ENCODE measurements around the gene STAC. TPM values are rescaled to one million over a fixed set of nuclear protein-coding genes. Genes with fewer than 3 reads are reported as not detected.

The STAC gene
- total and polyA plus RNA-seq, 4 donors, result 0.21 to 0.56 (median 0.39) TPM

DNA sequence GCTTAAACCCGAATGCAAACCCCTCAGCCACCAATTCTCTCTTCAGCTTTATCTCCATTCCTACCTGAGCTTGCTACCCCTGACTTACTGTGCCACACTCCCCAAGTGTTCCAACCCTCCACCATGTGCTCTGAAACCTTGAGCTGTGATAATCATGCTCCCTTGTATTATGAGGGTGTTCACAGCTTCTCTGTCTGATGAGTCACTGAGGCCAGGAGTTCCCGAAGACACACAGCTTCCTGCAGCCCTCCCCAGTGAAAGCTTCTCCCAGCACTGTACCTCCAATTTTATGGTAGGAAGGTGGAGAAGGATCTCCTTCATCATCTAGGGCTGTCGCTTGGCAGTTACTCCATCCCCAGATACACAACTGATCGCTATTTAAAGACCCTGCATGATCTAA lies 24.9 kb downstream of the STAC start:
- no peak for TF ChIP-seq RAD21 (IDR thresholded peaks at IDR 0.05)
- TF ChIP-seq FOXA2 (IDR thresholded peaks at IDR 0.05), result no peak
- no peak for TF ChIP-seq YY1 (IDR thresholded peaks at IDR 0.05)
- TF ChIP-seq, protein P1, sequence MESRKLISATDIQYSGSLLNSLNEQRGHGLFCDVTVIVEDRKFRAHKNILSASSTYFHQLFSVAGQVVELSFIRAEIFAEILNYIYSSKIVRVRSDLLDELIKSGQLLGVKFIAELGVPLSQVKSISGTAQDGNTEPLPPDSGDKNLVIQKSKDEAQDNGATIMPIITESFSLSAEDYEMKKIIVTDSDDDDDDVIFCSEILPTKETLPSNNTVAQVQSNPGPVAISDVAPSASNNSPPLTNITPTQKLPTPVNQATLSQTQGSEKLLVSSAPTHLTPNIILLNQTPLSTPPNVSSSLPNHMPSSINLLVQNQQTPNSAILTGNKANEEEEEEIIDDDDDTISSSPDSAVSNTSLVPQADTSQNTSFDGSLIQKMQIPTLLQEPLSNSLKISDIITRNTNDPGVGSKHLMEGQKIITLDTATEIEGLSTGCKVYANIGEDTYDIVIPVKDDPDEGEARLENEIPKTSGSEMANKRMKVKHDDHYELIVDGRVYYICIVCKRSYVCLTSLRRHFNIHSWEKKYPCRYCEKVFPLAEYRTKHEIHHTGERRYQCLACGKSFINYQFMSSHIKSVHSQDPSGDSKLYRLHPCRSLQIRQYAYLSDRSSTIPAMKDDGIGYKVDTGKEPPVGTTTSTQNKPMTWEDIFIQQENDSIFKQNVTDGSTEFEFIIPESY (IDR thresholded peaks at IDR 0.05), result no peak
- TF ChIP-seq, protein P2, sequence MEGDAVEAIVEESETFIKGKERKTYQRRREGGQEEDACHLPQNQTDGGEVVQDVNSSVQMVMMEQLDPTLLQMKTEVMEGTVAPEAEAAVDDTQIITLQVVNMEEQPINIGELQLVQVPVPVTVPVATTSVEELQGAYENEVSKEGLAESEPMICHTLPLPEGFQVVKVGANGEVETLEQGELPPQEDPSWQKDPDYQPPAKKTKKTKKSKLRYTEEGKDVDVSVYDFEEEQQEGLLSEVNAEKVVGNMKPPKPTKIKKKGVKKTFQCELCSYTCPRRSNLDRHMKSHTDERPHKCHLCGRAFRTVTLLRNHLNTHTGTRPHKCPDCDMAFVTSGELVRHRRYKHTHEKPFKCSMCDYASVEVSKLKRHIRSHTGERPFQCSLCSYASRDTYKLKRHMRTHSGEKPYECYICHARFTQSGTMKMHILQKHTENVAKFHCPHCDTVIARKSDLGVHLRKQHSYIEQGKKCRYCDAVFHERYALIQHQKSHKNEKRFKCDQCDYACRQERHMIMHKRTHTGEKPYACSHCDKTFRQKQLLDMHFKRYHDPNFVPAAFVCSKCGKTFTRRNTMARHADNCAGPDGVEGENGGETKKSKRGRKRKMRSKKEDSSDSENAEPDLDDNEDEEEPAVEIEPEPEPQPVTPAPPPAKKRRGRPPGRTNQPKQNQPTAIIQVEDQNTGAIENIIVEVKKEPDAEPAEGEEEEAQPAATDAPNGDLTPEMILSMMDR (IDR thresholded peaks at IDR 0.05; ENCODE audit: low read depth, low read length, missing input control), result no peak
- TF ChIP-seq HNF4G (IDR thresholded peaks at IDR 0.05), result no peak
- no peak for TF ChIP-seq TAF1 (conservative IDR thresholded peaks at IDR 0.05)
- TF ChIP-seq, protein P3, sequence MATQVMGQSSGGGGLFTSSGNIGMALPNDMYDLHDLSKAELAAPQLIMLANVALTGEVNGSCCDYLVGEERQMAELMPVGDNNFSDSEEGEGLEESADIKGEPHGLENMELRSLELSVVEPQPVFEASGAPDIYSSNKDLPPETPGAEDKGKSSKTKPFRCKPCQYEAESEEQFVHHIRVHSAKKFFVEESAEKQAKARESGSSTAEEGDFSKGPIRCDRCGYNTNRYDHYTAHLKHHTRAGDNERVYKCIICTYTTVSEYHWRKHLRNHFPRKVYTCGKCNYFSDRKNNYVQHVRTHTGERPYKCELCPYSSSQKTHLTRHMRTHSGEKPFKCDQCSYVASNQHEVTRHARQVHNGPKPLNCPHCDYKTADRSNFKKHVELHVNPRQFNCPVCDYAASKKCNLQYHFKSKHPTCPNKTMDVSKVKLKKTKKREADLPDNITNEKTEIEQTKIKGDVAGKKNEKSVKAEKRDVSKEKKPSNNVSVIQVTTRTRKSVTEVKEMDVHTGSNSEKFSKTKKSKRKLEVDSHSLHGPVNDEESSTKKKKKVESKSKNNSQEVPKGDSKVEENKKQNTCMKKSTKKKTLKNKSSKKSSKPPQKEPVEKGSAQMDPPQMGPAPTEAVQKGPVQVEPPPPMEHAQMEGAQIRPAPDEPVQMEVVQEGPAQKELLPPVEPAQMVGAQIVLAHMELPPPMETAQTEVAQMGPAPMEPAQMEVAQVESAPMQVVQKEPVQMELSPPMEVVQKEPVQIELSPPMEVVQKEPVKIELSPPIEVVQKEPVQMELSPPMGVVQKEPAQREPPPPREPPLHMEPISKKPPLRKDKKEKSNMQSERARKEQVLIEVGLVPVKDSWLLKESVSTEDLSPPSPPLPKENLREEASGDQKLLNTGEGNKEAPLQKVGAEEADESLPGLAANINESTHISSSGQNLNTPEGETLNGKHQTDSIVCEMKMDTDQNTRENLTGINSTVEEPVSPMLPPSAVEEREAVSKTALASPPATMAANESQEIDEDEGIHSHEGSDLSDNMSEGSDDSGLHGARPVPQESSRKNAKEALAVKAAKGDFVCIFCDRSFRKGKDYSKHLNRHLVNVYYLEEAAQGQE (IDR thresholded peaks at IDR 0.05), result no peak
- TF ChIP-seq EGR1 (IDR thresholded peaks at IDR 0.05; ENCODE audit: low read depth in 2 of 2), result no peak
- no peak for TF ChIP-seq JUND (IDR thresholded peaks at IDR 0.05)
- TF ChIP-seq, protein P4, sequence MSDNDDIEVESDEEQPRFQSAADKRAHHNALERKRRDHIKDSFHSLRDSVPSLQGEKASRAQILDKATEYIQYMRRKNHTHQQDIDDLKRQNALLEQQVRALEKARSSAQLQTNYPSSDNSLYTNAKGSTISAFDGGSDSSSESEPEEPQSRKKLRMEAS (IDR thresholded peaks at IDR 0.05), result no peak
- TF ChIP-seq RXRA (IDR thresholded peaks at IDR 0.05), result no peak
- no peak for TF ChIP-seq GABPA (IDR thresholded peaks at IDR 0.05 in 1 of 2, conservative IDR thresholded peaks at IDR 0.05 in 1 of 2)
- TF ChIP-seq FOXA1 (IDR thresholded peaks at IDR 0.05), result no peak
- TF ChIP-seq HNF4A (conservative IDR thresholded peaks at IDR 0.05), result no peak
- no peak for TF ChIP-seq SP1 (IDR thresholded peaks at IDR 0.05)
- no peak for TF ChIP-seq NR2F2 (IDR thresholded peaks at IDR 0.05)
- Histone ChIP-seq H3K36me3 (ENCODE audit: control insufficient read depth in 4 of 4, insufficient read depth in 3 of 4, low read depth in 1 of 4, low read length in 3 of 4) (no peaks in the 10 kb centered on the region), H3K9me3 (ENCODE audit: control insufficient read depth in 4 of 4, low read length in 3 of 4) (no peaks in the 10 kb centered on the region), H3K27me3 (ENCODE audit: control insufficient read depth in 4 of 4, insufficient read depth in 4 of 4, low read length in 3 of 4) (peaks cover 0 to 2% (median 0%) of the 10 kb centered on the region in 4 donors), H3K4me1 (ENCODE audit: control insufficient read depth in 4 of 4, insufficient read depth in 4 of 4, low read length in 3 of 4) (no peaks in the 10 kb centered on the region), H3K4me3 (ENCODE audit: low read depth in 1 of 3, low read length in 3 of 3) (no peak overlapping the region), H3K9ac (ENCODE audit: low read depth in 1 of 2, low read length in 2 of 2) (no peak overlapping the region), H3K27ac (ENCODE audit: low read depth in 1 of 2, low read length in 2 of 2) (no peak overlapping the region)
- DNase-seq (ENCODE audit: low spot score), result no peak
- 87% methylated on average over 4 of the region's 4 CpGs for WGBS

DNA sequence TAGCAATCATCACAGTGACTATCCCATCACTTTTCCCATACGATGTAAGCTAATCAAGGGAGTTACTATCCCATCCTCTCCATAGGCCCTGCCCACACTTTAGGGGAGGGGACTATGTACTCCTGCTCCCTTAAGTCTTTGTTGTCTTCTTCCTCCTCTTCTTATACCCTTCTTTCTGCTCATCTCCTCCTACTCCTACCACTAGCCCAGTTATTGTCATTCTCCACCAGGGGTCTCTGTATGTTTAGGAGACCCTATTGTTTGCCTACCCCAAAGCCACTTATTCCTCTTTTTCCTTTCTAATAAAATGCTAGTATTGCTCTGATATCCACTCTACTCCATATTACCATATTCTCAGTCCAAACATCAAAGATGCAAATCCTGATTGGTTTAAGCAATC lies 27.8 kb downstream of the STAC start:
- Histone ChIP-seq H3K4me1 (ENCODE audit: control insufficient read depth in 4 of 4, insufficient read depth in 4 of 4, low read length in 3 of 4) (no peaks in the 10 kb centered on the region), H3K27me3 (ENCODE audit: control insufficient read depth in 4 of 4, insufficient read depth in 4 of 4, low read length in 3 of 4) (no peaks in the 10 kb centered on the region), H3K9ac (ENCODE audit: low read depth in 1 of 2, low read length in 2 of 2) (no peak overlapping the region), H3K27ac (ENCODE audit: low read depth in 1 of 2, low read length in 2 of 2) (no peak overlapping the region), H3K36me3 (ENCODE audit: control insufficient read depth in 4 of 4, insufficient read depth in 3 of 4, low read depth in 1 of 4, low read length in 3 of 4) (no peaks in the 10 kb centered on the region), H3K9me3 (ENCODE audit: control insufficient read depth in 4 of 4, low read length in 3 of 4) (no peaks in the 10 kb centered on the region), H3K4me3 (ENCODE audit: low read depth in 1 of 3, low read length in 3 of 3) (no peak overlapping the region)
- 66% methylated on average over 1 of the region's 1 CpG for WGBS
- DNase-seq (ENCODE audit: low spot score), result no peak
- TF ChIP-seq, protein P1 (IDR thresholded peaks at IDR 0.05), result no peak
- peak in 1 of 2 donors; percentile 35 for TF ChIP-seq RAD21 (IDR thresholded peaks at IDR 0.05)
- TF ChIP-seq EGR1 (IDR thresholded peaks at IDR 0.05; ENCODE audit: low read depth in 2 of 2), result no peak
- no peak for TF ChIP-seq RXRA (IDR thresholded peaks at IDR 0.05)
- no peak for TF ChIP-seq GABPA (IDR thresholded peaks at IDR 0.05 in 1 of 2, conservative IDR thresholded peaks at IDR 0.05 in 1 of 2)
